Cortex of kidney (tissue), 1 donor: ENCODE data around the gene PTER.

Experiments used
- DNase-seq: peaks from one replicate; lab custom pipeline; 2025; lab: John Stamatoyannopoulos, UW

PTER gene

GRCh38 chr10:16472828-16473227, 36.0 kb downstream of the PTER start:
- no peak for DNase-seq

- DNase-seq, result no peak
Measured at GRCh38 chr10:16477757-16478156, 40.9 kb downstream of the PTER start.

DNA sequence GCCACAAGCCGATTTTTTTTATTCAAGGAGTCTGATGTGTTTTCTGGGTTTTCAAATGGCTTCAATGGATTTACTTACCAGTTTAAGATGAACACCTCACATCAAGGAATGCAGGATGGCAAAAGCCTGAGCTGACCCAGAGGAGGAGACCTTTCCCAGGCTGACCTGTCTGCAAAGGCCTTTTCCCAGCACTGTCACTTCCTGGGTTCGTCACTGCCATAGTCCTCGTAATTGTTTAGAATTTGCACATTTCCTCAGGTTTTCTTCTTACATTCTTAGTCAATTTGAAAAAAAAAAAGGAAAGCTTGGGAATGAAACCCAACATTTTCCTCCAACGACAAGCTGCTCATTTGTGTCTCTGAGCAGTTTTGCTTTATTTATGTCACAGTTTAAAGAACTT, 42.0 kb downstream of the PTER start:
- DNase-seq, result no peak

- DNase-seq, result no peak
Measured at GRCh38 chr10:16481052-16481728, 44.4 kb downstream of the PTER start.

- no peak for DNase-seq
Measured at GRCh38 chr10:16483241-16483917, 46.6 kb downstream of the PTER start.

DNA sequence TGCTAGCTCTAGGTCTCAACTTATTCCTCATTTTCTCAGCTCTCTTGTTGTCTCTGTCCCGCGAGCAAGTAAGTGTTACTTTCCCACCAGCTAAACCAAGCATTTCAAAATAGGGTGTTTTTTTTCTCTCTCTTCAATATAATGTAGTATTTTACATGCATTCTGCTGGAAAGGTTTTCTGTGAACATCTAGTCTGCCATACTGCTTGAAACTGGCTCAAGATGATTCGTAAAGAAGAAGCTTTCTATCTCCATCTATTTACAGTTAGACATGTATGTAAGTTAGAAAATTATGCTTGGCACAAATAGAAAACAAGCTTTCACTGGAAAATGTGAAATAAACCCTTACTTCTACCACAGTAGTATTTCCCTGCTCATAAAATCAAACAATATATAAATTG, 53.7 kb downstream of the PTER start:
- DNase-seq, result no peak

- DNase-seq, result no peak
Measured at GRCh38 chr10:16491933-16492332, 55.1 kb downstream of the PTER start.

GRCh38 chr10:16493884-16494536, 57.2 kb downstream of the PTER start:
- DNase-seq, result no peak

DNA sequence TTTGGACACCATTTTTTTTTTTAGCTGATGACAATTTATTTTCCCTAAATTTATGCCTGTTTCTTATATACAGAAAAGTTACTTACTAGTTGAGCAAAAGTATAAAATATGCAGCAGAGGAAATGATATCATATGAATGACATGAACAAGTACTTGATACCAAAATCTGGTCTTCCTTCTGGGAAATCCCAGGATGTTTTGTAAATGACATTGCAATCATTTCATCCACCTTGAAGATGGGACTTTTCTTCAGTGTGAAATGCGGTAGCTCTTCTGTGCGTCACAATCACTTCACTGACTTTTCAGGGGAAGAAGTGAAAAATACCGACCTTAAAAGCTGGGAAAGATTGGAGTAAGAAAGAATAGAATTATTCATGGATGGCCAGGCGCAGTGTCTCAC, 61.1 kb downstream of the PTER start:
- DNase-seq, result no peak

DNA sequence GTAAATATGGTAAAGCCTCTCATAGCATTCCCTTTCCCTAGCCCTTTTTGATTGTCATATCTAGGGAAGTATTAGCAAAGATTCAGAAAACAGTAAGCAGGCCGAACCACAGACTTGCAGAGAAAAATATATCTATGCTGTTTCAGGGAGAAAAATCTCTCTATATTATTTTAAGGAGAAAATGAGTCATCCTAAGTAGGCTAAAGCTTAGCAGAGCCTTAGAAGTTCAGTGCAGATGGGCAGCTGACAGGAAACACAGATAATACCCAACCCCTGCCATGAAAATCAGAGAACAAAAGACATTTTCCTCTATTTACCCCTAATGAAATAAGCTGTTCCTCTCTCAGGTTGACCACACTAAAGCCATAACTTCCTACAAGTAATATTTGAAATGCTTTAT, 68.4 kb downstream of the PTER start:
- no peak for DNase-seq

- no peak for DNase-seq
Measured at GRCh38 chr10:16509996-16510395, 73.2 kb downstream of the PTER start.

DNA sequence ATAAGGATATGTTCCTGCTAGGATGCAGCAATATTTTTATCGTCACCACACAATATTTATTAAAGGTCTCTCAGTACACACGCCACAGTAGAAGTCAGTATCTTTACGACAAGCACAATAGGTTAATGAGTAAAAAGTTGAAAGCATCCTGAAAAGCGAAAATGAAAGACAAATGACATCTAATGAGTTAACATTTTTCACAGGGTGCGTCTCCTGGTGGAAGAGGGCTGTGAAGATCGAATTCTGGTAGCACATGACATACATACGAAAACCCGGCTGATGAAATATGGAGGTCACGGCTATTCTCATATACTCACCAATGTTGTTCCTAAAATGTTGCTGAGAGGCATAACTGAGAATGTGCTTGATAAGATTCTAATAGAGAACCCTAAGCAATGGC, 74.0 kb downstream of the PTER start:
- DNase-seq, result no peak

DNA sequence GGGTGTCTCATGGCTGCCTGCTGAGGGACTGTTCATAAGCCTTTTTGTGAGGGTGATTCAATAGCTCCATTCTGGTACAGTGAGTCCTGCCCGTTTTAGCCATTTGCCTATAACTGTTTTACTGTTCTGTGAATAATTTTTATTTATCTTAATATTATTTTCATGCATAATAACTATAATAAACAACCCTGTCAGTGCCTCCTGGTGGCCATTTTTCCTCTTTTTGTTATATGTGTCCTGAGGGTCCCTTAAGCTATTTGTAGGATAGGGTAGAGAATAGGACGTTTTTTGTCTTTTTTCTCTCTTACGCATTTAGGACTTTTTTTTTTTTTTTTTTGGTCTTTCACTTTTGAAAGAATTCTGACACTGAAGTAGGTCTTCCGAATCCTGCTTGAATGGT, 82.0 kb downstream of the PTER start:
- no peak for DNase-seq

GRCh38 chr10:16519250-16519907, 82.6 kb downstream of the PTER start:
- no peak for DNase-seq

- no peak for DNase-seq
Measured at GRCh38 chr10:16519908-16520861, 83.4 kb downstream of the PTER start.

GRCh38 chr10:16520900-16521299, 84.1 kb downstream of the PTER start:
- no peak for DNase-seq

DNA sequence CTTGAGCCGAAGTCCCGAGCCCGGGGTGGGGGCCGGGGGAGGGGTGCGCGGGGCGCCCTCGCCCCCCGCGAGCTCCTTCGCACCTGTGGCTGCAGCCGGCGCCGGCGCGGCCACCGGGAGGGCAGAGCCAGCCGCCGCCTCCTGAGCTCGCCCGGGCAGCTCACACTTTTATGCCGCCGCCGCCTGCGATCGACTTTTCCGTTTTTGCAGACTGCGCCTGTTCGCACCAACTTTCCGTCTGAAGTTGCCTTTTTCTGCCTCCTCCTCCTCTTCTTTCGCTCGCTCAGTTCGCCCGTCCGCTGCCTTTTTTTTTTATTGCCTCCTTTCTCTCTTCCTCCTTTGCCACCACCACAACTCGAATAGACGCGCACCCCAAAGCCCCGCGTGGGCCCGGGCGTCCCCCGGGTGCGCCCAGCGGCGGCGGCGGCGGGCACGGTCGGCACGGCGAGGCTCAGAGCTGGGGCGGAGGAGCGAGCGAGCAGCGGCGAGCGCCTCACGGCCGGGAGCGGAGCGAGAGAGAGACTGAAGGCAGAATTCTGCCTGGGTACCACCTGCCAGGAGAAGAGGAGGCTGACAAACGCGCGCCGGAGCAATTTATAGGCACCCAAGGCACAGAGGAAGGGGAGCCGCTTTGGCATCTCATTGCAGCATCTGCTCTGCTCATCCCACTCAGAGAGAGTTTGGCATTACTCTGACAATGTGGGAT, 84.7 kb downstream of the PTER start, which contains the start of gene C1QL3:
C1QL3 (minus strand) TSS at position 569 of the 706 bp plus-strand sequence. CDS start 814 bp downstream, outside the sequence.
- DNase-seq, result no peak

GRCh38 chr10:16527452-16527851, 90.6 kb downstream of the PTER start:
- DNase-seq, result no peak

- DNase-seq, result no peak
Measured at GRCh38 chr10:16529853-16530252, 93.0 kb downstream of the PTER start.

- DNase-seq, result no peak
Measured at GRCh38 chr10:16536155-16536554, 99.3 kb downstream of the PTER start.

DNA sequence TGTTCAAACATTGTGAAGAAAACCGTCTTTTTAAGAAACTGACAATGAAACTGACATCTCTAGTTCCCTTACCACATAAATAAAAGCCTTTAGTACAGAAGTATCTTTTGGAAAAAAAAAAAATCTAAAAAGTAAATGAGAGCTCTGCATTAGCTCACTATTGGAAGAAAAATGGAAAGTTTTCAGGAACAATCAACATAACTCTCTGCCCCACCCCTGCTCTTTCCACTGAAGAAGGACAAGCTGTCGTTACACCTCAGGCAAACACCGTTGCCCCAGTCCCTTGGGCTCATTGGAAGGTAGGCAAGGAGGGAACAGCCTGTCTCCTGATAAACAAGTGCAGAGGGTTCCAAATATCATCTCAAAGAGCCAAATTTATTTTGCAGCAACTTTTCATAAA, 107.3 kb downstream of the PTER start:
- DNase-seq, result no peak
